Measurements from ENCODE around the gene ANK2.

ANK2 gene

GRCh38 chr4:113153529-113154101 lies 104.2 kb downstream of the ANK2 start:
- H3K4me3 ChIP-seq (ENCODE audit: low read depth, low read length), result no peak overlapping the region
- TF ChIP-seq, protein P1, sequence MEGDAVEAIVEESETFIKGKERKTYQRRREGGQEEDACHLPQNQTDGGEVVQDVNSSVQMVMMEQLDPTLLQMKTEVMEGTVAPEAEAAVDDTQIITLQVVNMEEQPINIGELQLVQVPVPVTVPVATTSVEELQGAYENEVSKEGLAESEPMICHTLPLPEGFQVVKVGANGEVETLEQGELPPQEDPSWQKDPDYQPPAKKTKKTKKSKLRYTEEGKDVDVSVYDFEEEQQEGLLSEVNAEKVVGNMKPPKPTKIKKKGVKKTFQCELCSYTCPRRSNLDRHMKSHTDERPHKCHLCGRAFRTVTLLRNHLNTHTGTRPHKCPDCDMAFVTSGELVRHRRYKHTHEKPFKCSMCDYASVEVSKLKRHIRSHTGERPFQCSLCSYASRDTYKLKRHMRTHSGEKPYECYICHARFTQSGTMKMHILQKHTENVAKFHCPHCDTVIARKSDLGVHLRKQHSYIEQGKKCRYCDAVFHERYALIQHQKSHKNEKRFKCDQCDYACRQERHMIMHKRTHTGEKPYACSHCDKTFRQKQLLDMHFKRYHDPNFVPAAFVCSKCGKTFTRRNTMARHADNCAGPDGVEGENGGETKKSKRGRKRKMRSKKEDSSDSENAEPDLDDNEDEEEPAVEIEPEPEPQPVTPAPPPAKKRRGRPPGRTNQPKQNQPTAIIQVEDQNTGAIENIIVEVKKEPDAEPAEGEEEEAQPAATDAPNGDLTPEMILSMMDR (IDR thresholded peaks at IDR 0.05; ENCODE audit: borderline replicate concordance, insufficient read depth, low read depth, low read length), result no peak

GRCh38 chr4:113154281-113154680 lies 104.8 kb downstream of the ANK2 start:
- TF ChIP-seq, protein P1 (IDR thresholded peaks at IDR 0.05; ENCODE audit: borderline replicate concordance, insufficient read depth, low read depth, low read length), result no peak
- H3K4me3 ChIP-seq (ENCODE audit: low read depth, low read length), result no peak overlapping the region

DNA sequence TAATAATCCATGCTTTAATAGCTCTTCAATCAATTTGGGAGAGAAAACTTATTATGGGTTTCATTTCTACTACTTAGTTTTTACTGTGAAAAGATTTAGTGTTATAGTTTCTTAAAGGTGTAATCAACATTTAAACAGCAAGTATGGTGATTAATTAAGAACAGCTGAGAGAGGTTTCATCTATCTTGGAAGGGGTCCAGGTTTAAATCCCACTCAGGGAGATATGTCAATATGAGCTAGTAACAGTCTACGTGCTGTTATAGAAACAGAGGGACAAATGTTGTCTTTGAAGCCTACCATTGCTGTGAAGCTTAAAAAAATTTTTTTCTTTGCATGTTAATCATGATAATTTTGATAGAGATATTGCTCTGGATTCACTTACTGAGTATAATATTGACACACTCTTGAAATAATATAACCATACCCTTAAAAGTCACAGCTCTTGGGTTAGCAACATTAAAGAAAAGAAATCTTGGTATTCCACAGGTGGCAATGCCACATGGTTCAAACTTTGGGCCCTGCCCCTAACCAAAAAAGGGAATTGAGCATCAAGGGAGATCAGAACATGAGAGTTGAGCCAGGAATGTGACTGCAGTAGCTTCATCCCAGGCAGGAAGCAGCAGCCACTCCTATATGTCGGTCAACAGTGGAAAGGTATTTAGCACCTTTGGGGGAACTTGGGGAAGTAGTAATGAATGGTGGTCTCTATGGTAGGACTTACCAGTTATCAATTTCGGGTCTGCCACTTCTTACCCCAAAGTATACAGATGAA lies 107.8 kb downstream of the ANK2 start:
- TF ChIP-seq, protein P1 (IDR thresholded peaks at IDR 0.05; ENCODE audit: borderline replicate concordance, insufficient read depth, low read depth, low read length), result no peak
- no peak overlapping the region for H3K4me3 ChIP-seq (ENCODE audit: low read depth, low read length)

DNA sequence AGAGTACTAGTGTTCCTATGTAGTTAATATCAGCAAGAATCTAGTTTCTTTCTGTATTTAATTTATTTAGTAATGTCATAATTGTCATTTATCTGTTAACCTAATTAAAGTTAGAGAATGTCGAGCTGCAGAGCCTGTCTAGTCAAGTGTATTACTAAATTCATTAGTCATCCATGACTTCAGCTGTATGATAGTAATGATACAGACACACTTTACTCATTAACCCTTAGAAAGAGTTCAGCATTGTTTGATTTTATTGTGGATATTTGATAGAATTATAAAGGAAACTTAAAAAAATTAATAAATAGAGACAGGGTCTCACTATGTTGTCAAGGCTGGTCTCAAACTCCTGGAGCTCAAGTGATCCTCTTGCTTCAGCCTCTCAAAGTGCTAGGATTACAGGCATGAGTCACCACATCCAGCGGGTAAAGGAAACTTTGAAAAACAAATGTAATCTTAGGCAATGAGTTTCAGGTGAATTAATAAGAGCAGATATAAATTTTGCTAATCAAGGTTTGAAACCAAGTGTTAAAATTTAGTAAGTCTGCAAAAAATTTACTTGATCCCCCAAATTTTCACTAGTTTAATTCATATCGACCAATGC lies 110.6 kb downstream of the ANK2 start:
- H3K4me3 ChIP-seq (ENCODE audit: low read depth, low read length), result no peak overlapping the region
- TF ChIP-seq, protein P1 (IDR thresholded peaks at IDR 0.05; ENCODE audit: borderline replicate concordance, insufficient read depth, low read depth, low read length), result no peak

DNA sequence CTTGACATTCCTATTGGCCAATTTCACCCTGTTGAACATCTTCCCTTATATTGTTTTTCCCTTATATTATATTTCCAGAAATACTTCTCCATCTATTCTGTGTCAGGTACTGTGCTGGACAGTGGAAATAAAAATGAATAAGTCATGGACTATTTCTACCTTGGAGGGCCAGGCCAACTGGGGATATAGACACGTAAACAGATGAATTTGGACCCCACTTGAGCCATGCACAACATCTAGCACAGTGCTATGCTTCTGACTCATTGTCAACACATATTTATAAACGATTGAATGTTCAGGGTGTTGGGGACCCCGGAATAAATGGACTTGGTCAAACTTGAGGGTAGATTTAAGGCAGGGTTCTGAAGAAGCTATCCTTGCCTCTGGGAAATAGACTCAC lies 111.1 kb downstream of the ANK2 start:
- TF ChIP-seq, protein P1 (IDR thresholded peaks at IDR 0.05; ENCODE audit: borderline replicate concordance, insufficient read depth, low read depth, low read length), result no peak
- H3K4me3 ChIP-seq (ENCODE audit: low read depth, low read length), result no peak overlapping the region

DNA sequence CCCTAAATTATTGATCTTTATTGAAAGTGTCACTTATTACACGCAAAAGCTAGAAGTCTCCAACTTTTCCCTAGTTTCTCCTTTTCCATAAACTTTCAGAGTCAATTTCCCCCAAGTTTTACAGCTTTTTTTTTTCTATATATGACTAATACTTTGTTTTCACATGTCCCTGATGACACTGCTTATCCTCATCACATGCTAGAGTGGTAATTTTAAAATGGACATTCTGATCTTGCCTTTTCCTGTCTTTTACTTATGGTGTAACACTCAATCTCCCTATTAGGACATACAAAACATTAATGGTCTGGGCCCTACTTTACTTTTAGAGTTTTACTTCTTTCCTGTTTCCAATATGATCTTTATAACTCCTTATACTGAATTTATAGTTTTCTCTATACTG lies 112.6 kb downstream of the ANK2 start:
- H3K4me3 ChIP-seq (ENCODE audit: low read depth, low read length), result no peak overlapping the region
- TF ChIP-seq, protein P1 (IDR thresholded peaks at IDR 0.05; ENCODE audit: borderline replicate concordance, insufficient read depth, low read depth, low read length), result no peak
